Ishikawa (cell line): ENCODE results near the gene DDX49.

Source experiments
- CEBPB ChIP-seq: IDR thresholded peaks from 2 replicates; pipeline ENCODE4 v1.6.1; 2012
- CREB1 ChIP-seq: IDR thresholded peaks from 2 replicates; pipeline ENCODE4 v1.6.1; 2012; ENCODE audit warnings: low read depth
- EGR1 ChIP-seq: IDR thresholded peaks from 2 replicates; pipeline ENCODE4 v1.6.1; 2012
- EP300 ChIP-seq: IDR thresholded peaks from 2 replicates; pipeline ENCODE4 v1.6.1; 2012; ENCODE audit warnings: borderline replicate concordance
- FOXM1 ChIP-seq: IDR thresholded peaks from 2 replicates; pipeline ENCODE4 v1.6.1; 2012; ENCODE audit warnings: low read depth, borderline replicate concordance
- NFIC ChIP-seq: IDR thresholded peaks from 2 replicates; pipeline ENCODE4 v1.6.1; 2012
- RAD21 ChIP-seq: IDR thresholded peaks from 2 replicates; pipeline ENCODE4 v1.6.1; 2012; ENCODE audit warnings: low read depth
- TAF1 ChIP-seq: IDR thresholded peaks from 2 replicates; pipeline ENCODE4 v1.6.1; 2012; ENCODE audit warnings: low read depth, mild to moderate bottlenecking
- TCF12 ChIP-seq: IDR thresholded peaks from 2 replicates; pipeline ENCODE4 v1.6.1; 2012; ENCODE audit warnings: low read depth
- TEAD4 ChIP-seq: IDR thresholded peaks from 2 replicates; pipeline ENCODE4 v1.6.1; 2012
- USF1 ChIP-seq: IDR thresholded peaks from 2 replicates; pipeline ENCODE4 v1.6.1; 2012
- YY1 ChIP-seq: IDR thresholded peaks from 2 replicates; pipeline ENCODE4 v1.6.1; 2012; ENCODE audit warnings: low read depth
- ZBTB7A ChIP-seq: IDR thresholded peaks from 2 replicates; pipeline ENCODE4 v1.6.1; 2012; ENCODE audit warnings: low read depth
- TF ChIP-seq, protein P1 (sequence below): IDR thresholded peaks from 2 replicates; pipeline ENCODE4 v1.6.1; 2012
- TF ChIP-seq, protein P2 (sequence below): IDR thresholded peaks from 2 replicates; pipeline ENCODE4 v1.6.1; 2012; ENCODE audit warnings: low read depth, mild to moderate bottlenecking

Gene DDX49

GRCh38 chr19:18948976-18949356, 29.5 kb downstream of the DDX49 start:
- TF ChIP-seq FOXM1, result no peak
- TF ChIP-seq, protein P1, sequence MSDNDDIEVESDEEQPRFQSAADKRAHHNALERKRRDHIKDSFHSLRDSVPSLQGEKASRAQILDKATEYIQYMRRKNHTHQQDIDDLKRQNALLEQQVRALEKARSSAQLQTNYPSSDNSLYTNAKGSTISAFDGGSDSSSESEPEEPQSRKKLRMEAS, result no peak
- TF ChIP-seq, protein P2, sequence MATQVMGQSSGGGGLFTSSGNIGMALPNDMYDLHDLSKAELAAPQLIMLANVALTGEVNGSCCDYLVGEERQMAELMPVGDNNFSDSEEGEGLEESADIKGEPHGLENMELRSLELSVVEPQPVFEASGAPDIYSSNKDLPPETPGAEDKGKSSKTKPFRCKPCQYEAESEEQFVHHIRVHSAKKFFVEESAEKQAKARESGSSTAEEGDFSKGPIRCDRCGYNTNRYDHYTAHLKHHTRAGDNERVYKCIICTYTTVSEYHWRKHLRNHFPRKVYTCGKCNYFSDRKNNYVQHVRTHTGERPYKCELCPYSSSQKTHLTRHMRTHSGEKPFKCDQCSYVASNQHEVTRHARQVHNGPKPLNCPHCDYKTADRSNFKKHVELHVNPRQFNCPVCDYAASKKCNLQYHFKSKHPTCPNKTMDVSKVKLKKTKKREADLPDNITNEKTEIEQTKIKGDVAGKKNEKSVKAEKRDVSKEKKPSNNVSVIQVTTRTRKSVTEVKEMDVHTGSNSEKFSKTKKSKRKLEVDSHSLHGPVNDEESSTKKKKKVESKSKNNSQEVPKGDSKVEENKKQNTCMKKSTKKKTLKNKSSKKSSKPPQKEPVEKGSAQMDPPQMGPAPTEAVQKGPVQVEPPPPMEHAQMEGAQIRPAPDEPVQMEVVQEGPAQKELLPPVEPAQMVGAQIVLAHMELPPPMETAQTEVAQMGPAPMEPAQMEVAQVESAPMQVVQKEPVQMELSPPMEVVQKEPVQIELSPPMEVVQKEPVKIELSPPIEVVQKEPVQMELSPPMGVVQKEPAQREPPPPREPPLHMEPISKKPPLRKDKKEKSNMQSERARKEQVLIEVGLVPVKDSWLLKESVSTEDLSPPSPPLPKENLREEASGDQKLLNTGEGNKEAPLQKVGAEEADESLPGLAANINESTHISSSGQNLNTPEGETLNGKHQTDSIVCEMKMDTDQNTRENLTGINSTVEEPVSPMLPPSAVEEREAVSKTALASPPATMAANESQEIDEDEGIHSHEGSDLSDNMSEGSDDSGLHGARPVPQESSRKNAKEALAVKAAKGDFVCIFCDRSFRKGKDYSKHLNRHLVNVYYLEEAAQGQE, result no peak
- TF ChIP-seq CREB1, result no peak
- TF ChIP-seq ZBTB7A, result no peak
- no peak for TF ChIP-seq YY1
- no peak for TF ChIP-seq RAD21
- TF ChIP-seq EP300, result no peak
- TF ChIP-seq CEBPB, result no peak
- TF ChIP-seq TCF12, result no peak

GRCh38 chr19:18949858-18950257, 30.3 kb downstream of the DDX49 start:
- TF ChIP-seq EGR1 (no peak), ZBTB7A (no peak), EP300 (no peak), CREB1 (no peak), TAF1 (no peak), USF1 (no peak), CEBPB (no peak)

- TF ChIP-seq FOXM1, result no peak
- no peak for TF ChIP-seq EP300
- TF ChIP-seq, protein P1, result no peak
- no peak for TF ChIP-seq TEAD4
- no peak for TF ChIP-seq ZBTB7A
Measured at GRCh38 chr19:18951721-18952281, 32.3 kb downstream of the DDX49 start.

DNA sequence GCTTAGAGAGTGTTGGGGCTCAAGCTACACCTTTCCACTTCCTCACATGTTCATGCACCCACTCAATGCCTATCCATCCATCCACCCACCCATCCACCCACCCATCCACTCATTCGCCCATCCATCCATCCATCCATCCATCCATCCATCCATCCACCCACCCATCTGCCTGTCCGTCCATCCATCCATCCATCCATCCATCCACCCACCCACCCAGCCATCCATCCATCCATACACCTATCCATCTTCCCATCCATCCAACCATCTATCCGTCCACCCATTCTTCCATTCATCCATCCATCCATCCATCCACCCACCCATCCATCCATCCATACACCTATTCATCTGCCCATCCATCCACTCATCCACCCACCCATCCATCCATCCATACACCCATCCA, 34.6 kb downstream of the DDX49 start:
- no peak for TF ChIP-seq CREB1
- TF ChIP-seq, protein P2, result no peak

GRCh38 chr19:18955042-18955441, 35.5 kb downstream of the DDX49 start:
- TF ChIP-seq TCF12, result no peak
- TF ChIP-seq CREB1, result no peak
- TF ChIP-seq YY1, result no peak
- TF ChIP-seq, protein P2, result no peak
- TF ChIP-seq USF1, result no peak
- no peak for TF ChIP-seq CEBPB
- no peak for TF ChIP-seq TEAD4
- no peak for TF ChIP-seq NFIC
- TF ChIP-seq FOXM1, result no peak
- no peak for TF ChIP-seq TAF1
- no peak for TF ChIP-seq ZBTB7A
- TF ChIP-seq EP300, result no peak
- TF ChIP-seq EGR1, result no peak
- TF ChIP-seq, protein P1, result no peak
- TF ChIP-seq RAD21, result no peak
